Tibial nerve (tissue), 3 donors: ENCODE measurements around the gene CD244.

Experiments
- CTCF ChIP-seq, 5 experiments: fragments of 200-600 bp in 3 of 5; fragments of 450-650 bp in 2 of 5; sonication (generic) in 3 of 5; IDR thresholded peaks; one replicate each; pipeline ENCODE4 v1.5.1; 2016 to 2019; ENCODE audit warnings: antibody characterized with exemption in 5 of 5, mild to moderate bottlenecking in 3 of 5, moderate library complexity in 2 of 5
- POLR2A ChIP-seq, 2 donors: fragments of 450-650 bp; IDR thresholded peaks; one replicate each; pipeline ENCODE4 v1.6.1; 2017; ENCODE audit warnings: antibody characterized with exemption in 2 of 2, mild to moderate bottlenecking in 2 of 2, moderate library complexity in 2 of 2

- TF ChIP-seq POLR2A (IDR thresholded peaks at IDR 0.05), result no peak
- no peak for TF ChIP-seq CTCF (IDR thresholded peaks at IDR 0.05)
These were observed 64.8 kb downstream of the CD244 start for GRCh38 chr1:160797861-160798273.
